GM23248 (cell line): ENCODE results near the gene CTNNA2.

ENCODE experiments used
- EZH2 ChIP-seq: fragments of 200-600 bp; sonication (generic); IDR thresholded peaks from 2 replicates; pipeline ENCODE4 v1.6.1; 2018; ENCODE audit warnings: antibody characterized with exemption, mild to moderate bottlenecking; ENCODE audit not compliant: insufficient read depth, poor library complexity, severe bottlenecking
- EZH2phosphoT487 ChIP-seq: fragments of 200-600 bp; sonication (generic); IDR thresholded peaks from 2 replicates; pipeline ENCODE4 v1.6.1; 2018; ENCODE audit warnings: antibody characterized with exemption, moderate library complexity, mild to moderate bottlenecking, low read depth; ENCODE audit not compliant: insufficient read depth

- TF ChIP-seq EZH2: no peak
- no peak for TF ChIP-seq EZH2phosphoT487
These were observed 1017.7 kb downstream of the CTNNA2 start for GRCh38 chr2:80530442-80531064.
